GM18498 (cell line): Measurements from ENCODE around the gene KRT84.
"Not testable (repeated sequence)": the region's sequence is repeated elsewhere in the genome, so short reads cannot be mapped to it uniquely, and the experiment has no call there.

ENCODE experiments used
- ATAC-seq: cut with Tn5 transposase; IDR thresholded peaks from one replicate; pipeline ENCODE4 v1.9.1; 2021; ENCODE audit warnings: mild to moderate bottlenecking, moderate library complexity; ENCODE audit not compliant: unreplicated experiment

KRT84 gene

DNA sequence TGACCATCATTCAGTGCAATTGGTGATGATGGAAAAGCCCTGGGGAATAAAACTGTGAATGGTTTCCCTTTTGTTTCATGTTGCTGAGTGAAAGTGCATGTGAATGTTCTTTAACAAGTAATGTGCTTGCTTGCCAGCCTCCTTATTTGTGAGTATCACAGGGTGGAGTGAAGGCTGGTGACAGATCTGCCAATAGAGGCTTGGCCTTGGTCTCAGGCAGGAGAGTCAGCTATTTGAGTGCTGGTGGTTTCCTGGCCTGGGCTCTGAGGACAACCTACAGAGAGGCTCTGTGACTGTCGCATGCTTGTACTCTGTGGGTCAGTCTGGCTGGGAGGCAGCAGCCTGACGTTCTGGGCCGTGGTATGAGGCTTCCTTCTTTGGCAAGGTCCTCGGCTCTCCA lies 38.9 kb downstream of the KRT84 start:
- ATAC-seq = no peak

- not testable (repeated sequence) for ATAC-seq
Observed at GRCh38 chr12:52345041-52345440, 40.4 kb downstream of the KRT84 start.

DNA sequence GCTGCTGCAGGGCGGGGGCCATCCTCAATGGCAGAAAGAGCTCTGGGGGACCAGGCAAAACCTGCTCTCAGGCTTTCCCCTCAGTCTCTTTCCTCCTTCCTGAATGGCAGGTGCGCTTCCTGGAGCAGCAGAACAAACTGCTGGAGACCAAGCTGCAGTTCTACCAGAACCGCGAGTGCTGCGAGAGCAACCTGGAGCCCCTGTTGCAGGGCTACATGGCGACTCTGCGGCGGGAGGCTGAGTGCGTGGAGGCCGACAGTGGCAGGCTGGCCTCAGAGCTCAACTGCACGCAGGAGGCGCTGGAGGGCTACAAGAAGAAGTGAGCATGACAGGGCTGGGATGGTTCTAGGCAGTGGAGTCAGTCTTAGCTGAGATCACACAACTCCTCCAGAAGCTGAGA lies 41.3 kb downstream of the KRT84 start:
- ATAC-seq = no peak

DNA sequence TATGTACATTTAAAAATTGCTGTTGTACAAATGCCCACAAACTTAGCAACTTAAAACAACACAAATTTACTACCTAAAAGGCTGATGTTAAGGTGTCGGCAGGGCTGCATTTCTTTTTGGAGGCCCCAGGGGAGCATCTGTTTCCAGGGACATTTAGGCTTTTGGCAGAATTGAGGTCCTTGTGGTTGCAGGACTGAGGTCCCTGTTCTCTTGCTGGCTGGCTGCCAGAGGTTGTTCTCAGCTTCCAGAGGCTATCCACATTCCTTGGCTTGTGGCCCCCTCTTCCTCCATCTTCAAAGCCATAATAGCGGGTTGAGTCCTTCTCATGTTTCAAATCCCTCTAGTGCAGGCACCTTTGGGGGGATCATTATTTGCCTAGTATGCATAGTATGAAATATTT lies 41.9 kb downstream of the KRT84 start:
- ATAC-seq = no peak

DNA sequence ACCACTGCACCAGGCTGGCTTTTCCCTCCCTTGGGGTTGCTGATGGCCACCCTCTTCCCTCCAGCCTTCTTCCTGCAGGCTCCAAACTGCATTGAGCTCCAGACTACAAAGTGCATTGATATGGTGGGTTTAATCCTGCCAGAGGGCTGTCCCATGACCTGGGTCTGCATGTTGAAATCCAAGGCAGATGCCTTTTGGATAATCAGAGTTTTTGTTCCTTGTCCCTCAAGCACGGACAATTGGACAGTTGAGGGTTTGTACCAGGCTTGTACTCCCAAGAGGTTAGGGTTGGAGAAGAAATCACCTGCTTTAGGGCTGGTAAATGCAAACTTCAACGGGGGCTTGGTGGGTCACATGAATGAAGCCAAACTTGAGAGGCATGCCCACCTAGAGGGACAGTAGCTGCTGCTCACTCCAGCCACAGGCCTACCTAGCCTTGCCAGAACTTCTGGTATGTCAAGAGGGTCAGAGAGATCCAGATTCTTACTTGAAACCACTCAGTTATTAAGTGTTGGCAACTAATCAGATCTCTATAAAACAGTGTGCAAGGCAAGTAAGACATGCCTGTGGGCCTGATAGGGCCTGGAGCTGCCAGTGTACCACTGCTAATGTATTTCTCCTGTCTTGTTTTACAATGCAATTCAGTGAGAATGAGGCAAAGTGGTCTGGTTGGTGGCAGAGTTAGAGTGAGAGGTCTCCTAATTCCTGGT lies 42.5 kb downstream of the KRT84 start:
- no peak for ATAC-seq

- ATAC-seq = no peak
Observed at GRCh38 chr12:52341066-52341580, 44.3 kb downstream of the KRT84 start.

DNA sequence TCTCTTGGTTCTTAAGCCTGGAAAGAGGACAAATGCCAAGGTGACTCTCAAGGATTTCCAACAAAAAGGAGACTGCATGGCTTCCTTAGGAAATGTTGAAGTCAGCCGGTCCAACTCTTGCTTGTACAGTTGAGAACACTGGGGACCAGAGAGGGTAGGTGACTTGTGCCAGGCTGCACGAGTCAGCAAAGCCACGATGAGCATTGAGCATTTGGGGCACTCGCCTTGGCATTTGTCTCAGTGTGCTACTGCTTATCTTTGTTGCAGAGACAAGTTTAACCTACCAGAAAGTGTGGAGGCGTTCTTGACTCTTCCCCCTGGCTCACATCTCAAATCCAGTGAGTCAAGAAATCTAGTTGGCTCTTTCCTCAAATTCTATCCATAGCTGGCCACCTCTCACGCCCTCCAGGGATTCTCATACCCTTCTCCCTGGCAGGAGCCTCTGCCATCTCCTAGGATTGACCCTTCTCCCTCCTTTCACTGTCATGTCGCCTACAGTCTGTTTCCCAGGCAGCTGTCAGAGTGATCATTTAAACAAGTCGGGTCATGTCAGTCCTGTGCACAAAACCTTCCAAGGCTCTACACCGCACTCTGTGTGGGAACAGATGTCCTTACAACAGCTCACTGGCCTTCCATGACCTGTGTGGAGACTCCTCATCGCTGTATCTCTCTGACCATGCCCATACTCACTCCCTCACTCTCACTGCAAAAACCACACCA lies 47.1 kb downstream of the KRT84 start:
- ATAC-seq = no peak

DNA sequence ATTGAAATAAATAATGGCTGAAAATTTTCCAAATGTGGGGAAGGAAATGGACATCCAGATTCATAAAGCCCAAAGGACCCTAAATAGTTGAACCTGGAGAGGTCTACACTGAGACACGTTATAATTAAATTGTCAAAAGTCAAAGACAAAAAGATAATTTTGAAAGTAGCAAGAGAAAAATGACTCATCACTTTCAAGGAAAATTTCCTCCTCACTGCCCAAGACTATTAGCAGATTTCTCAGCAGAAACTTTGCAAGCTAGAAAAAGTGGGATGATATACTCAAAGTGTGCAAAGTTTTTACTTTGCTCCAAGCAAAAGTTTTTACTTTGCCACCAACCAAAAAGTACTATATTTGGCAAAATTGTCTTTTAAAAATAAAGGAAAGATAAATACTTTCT lies 48.4 kb downstream of the KRT84 start:
- no peak for ATAC-seq

DNA sequence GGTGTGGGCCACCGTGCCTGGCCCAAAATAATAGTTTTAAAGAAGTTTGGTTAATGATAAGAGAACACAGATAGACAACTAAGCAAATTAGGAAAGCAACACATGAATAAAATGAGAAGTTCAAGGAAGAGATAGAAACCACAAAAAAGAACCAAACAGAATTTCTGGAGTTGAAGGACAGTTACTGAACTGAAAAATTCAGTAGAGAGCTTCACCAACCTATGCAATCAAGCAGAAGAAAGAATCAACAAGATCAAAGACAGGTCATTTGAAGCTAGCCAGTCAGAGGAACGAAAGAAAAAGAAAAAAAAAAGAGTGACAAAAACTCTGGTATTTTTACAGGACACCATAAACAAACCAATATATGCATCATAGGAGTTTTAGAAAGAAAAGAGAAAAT lies 48.8 kb downstream of the KRT84 start:
- ATAC-seq = no peak

DNA sequence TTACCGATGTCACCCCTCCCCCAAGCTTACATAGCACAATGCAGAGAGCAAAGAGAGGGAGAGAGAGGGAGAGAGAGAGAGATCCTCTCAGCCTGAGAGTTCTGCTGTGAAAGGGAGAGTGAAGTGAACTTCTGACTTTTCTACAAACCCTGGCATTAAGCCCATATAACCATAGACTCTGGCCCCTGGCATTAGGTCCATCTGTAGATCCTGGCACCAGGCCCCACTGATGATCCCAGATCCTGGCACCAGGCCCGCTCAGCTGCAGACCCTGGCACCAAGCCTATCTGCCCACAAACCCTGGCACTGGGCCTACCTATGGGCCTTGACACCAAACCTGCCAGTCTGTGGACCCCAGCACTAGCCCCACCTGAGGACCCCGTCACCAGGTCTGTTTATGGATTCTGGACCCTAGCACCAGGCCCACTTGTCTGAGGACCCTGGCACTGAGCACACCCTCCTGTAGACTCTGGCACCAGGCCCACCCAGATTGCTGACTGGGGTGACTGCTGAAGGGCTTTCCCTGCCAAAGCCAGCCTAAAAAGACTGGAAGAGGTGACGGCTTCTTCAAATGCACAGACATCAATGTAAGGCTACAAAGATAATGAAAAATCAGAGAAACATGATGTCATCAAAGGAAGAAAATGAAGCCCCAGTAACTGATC lies 49.7 kb downstream of the KRT84 start:
- ATAC-seq = no peak

- no peak for ATAC-seq
Observed at GRCh38 chr12:52334185-52334584, 51.3 kb downstream of the KRT84 start.

- ATAC-seq = no peak
Observed at GRCh38 chr12:52333321-52333720, 52.1 kb downstream of the KRT84 start.

DNA sequence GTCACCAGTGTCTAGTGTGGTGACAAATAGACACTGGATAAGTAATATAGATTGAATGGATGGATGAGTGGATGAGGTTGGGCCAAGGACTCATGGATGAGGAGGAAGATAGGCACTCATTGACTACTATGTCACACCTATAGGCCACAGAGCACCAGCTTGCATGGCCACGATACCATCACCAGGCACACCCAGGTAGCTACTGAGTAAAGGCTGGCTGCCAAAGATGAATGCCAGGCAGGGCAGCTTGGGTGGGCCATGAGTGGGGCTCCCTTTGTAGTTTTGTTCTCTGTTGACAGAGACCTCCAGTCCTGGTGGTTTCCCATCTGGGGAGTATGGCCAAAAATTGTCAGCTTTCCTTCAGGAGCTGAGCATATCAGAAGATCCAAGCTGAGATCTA lies 53.1 kb downstream of the KRT84 start:
- ATAC-seq = no peak

DNA sequence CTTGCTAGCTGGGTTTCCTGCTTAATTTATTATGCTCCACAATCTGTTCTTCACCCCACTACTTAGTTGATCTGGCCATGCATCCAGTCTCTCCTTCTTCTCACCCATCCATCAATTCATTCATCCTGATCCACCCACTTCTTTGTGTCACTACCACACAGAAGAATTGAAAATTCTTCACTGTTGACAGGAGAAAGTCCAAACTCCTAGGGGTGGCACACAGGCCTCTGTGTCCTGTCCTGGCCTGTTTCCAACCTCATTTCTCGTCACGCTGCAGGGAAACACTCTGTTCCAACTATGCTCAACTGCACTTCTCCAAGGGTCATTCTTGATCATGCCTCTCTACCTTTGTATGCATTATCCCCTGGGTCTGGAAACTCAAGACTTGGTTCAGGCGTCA lies 53.6 kb downstream of the KRT84 start:
- ATAC-seq = no peak

DNA sequence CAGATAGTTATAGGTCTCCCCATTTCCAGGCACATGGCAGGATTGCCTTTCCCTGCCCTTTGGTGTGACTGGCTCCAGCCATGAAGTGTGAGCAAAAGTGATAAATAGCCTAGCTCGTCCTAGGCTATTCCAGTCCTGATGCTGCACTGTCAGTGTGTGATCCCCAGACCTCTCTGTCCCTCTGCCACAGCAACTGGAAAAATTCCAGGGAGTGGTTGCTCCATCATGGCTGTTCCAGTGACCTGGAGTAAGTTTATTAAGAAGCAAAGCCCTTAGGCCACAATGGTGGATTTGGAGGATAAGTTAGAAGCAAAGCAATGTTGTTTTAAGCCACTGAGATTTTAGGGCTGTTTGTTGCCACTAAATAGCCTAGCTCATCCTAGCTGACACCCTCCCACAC lies 54.4 kb downstream of the KRT84 start:
- ATAC-seq = no peak

DNA sequence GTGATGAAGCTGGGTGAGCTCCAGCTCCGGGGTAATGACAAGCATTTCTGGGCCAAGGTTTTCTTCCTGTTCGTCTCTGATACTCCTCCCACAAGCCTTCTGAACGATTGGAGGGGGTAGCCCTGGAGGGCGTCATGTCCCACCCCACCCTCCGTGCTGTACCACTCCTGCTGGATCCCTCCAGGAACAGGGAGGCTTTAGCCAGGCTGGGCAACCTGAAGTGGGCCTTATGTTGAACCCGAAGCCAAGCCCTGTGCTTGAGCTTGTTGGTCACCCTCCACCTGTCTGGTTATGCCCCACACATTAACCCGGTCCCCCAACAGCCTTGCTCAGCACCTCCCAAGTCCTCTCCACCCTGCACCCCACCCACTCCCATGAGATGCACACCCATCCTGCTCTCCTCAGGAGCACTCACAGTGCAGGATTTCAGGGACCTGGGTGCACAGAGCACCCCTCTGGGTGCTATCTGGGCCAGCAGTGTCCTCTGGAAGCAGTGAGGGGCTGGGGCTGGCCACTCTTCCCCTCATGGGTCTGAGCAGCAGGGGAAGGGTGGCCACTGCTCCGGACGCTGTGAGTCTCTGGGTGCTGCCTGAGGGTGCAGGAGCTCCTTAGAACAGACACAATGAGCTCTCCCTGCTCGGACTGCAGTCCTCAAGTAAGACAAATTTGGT lies 57.5 kb downstream of the KRT84 start:
- peak; percentile 6 for ATAC-seq
